Endothelial cell of hepatic sinusoid (primary cell): ENCODE data around the gene CSN1S1.

Experiments
- in situ Hi-C: cut with HindIII; loops from 2 replicates; pipeline ENCODE4 v1.10.0; 2017; ENCODE audit warnings: low sequenced_read_pairs

CSN1S1 gene

DNA sequence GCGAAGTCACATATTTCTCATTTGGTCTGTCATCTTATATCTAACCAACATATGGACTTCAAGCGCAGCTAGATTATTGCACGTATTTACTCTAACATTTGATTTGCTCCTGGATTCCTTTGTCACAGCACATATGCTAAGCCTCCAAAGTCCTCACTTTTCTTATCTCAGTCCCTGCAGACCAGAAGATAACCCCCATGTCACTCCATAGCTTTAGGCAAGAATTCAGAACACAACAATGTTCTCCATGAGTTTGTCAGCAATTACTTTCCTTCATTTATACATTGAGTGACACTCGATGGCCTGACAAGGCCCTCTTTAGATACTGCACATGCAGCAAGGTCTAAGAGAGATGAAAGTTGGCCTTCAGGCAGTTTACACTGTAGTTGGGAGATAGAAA, 60.1 kb downstream of the CSN1S1 start:
- in situ Hi-C loops, result no loop called here

GRCh38 chr4:69994782-69995181, 63.9 kb downstream of the CSN1S1 start:
- in situ Hi-C loops, result no loop called here

- in situ Hi-C loops, result no loop called here
Observed at GRCh38 chr4:69995526-69996016, 64.7 kb downstream of the CSN1S1 start, which contains the start of gene STATH. Gene STATH, plus strand, starts transcription at chr4:69995966. Its CDS starts 2,472 bp downstream, at chr4:69998438.
